Stimulated activated CD8-positive, alpha-beta memory T cell treated with anti-CD3 and anti-CD28 coated beads, Interleukin-4, amount 100 ng/mL, for 1 hour (primary cell): ENCODE data around the gene CADPS2.
"Not testable (repeated sequence)": the region's sequence is repeated elsewhere in the genome, so short reads cannot be mapped to it uniquely, and the experiment has no call there.

ENCODE experiments used
- DNase-seq, 2 donors: peaks; one replicate each; pipeline ENCODE4 v3.0.0-alpha.2; 2020; ENCODE audit warnings: low read depth in 2 of 2, low spot score in 1 of 2

CADPS2 gene

GRCh38 chr7:122850528-122850927 lies 35.7 kb downstream of the CADPS2 start:
- no peak for DNase-seq

- no peak for DNase-seq
Measured at GRCh38 chr7:122849957-122850328, 36.3 kb downstream of the CADPS2 start.

DNA sequence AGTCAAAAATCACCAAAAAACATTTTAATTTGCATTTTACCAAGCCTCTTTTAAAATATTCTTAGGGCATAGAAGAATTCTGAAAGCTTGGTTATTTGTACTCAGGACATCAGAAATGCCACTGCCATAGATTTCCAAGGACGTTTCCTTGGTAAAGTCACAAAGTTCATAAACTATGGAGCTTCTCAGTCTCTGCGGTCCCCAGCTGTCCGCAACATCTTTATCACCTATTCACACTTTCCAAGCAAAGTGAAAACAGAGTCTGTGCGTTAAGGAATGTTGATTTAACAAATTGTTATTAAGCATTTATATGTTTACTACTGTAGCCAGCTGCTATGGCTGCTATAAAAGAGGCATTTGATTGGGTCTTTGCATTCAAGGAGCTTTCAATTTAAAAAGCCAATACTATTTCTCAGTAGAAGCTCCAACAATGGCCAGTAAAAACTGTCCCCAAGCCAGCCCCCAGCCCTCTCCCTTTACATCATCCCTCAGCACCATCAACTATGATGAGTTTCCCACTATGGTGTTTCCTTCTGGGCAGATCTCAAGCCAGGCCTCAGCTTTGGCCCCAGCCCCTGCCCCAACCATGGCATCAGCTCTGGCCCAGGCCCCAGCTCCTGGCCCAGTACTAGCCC lies 36.8 kb downstream of the CADPS2 start:
- DNase-seq = no peak

GRCh38 chr7:122847871-122848473 lies 38.3 kb downstream of the CADPS2 start:
- DNase-seq = no peak

- DNase-seq = no peak
Measured at GRCh38 chr7:122846591-122846990, 39.7 kb downstream of the CADPS2 start.

GRCh38 chr7:122845286-122845685 lies 41.0 kb downstream of the CADPS2 start:
- no peak for DNase-seq

- DNase-seq = no peak
Measured at GRCh38 chr7:122844191-122844988, 41.9 kb downstream of the CADPS2 start.

GRCh38 chr7:122842971-122843370 lies 43.3 kb downstream of the CADPS2 start:
- no peak for DNase-seq

DNA sequence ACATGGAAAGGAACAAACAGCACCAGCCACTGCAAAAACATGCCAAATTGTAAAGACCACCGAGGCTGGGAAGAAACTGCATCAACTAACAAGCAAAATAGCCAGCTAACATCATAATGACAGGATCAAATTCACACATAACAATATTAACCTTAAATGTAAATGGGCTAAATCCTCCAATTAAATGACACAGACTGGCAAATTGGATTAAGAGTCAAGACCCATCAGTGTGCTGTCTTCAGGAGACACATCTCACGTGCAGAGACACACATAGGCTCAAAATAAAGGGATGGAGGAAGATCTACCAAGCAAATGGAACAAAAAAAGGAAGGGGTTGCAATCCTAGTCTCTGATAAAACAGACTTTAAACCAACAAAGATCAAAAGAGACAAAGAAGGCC lies 50.0 kb downstream of the CADPS2 start:
- DNase-seq = not testable (repeated sequence)

DNA sequence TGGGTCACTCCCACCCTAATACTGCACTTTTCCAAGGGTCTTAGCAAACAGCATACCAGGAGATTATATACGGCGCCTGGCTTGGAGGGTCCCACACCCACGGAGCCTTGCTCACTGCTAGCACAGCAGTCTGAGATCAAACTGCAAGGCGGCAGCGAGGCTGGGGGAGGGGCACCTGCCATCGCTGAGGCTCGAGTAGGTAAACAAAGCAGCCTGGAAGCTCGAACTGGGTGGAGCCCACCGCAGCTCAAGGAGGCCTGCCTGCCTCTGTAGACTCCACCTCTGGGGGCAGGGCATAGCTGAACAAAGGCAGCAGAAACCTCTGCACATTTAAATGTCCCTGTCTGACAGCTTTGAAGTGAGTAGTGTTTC lies 51.7 kb downstream of the CADPS2 start:
- not testable (repeated sequence) for DNase-seq

DNA sequence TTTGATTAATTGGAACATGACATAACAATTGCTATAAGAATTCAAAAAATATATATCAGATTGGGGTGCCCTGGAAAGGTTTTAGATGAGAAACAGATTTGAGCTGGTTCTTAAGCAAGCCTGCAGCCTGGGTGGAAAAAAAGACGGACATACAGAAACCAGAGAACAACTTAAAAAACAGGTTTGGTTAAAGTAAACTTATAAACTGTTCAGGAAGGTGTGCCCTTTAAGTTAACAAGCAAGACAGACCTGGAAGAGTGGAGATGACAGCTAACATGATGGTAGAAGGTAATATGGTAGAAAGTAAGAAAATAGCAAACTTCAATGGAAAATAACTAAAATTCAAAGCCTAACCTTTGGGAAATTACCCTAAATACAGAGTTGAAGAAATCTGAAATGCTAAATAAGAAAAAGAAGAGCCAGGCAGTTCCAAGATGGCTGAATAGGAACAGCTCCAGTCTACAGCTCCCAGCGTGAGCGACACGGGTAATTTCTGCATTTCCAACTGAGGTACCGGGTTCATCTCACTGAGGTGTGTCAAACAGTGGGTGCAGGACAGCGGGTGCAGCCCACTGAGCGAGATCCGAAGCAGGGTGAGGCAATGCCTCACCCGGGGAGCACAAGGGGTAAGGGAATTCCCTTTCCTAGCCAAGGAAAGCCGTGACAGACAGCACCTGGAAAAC lies 52.2 kb downstream of the CADPS2 start:
- no peak for DNase-seq

DNA sequence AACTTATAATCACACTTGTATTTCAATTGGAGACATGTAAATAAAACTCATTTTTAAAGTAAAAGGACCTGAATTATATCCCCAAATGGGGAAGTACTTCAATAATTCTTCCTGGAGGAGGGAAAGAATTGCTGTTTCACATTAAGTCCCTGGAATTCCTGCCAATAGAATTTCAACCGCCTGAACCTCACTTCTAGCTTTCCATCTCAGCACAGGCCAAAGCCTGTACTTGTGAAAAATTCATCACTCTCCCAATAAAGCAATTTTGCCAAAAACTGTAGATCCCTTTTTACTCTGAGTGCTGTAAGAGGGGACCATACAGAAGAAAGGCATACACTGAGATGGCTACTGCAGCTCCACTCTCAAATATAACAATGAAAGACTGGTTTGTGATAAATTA lies 54.8 kb downstream of the CADPS2 start:
- no peak for DNase-seq

- DNase-seq = no peak
Measured at GRCh38 chr7:122829962-122830361, 56.3 kb downstream of the CADPS2 start.

- DNase-seq = no peak
Measured at GRCh38 chr7:122827763-122828162, 58.5 kb downstream of the CADPS2 start.

- DNase-seq = no peak
Measured at GRCh38 chr7:122813845-122814244, 72.4 kb downstream of the CADPS2 start.

GRCh38 chr7:122803851-122804250 lies 82.4 kb downstream of the CADPS2 start:
- no peak for DNase-seq

GRCh38 chr7:122803323-122803722 lies 82.9 kb downstream of the CADPS2 start:
- no peak for DNase-seq

GRCh38 chr7:122802301-122802751 lies 83.9 kb downstream of the CADPS2 start:
- no peak for DNase-seq

GRCh38 chr7:122791959-122792545 lies 94.2 kb downstream of the CADPS2 start:
- DNase-seq = no peak

DNA sequence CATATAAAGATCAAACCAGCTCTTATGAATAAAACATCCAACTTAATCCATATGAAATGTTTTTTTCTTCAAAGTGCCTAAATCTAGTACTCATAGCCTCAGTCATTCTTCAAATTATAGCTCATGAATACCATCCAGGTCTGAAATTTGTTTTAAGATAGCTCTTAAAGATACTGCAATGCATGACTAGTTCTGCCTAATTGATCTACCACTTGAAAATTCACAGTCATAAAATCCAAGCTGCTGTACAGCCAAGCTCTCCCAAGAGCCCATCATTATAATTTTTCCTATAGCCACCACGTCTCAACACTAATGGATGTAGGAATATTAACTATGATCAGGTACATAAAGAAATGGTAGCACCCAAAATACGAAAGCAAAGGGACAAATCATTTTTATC lies 95.7 kb downstream of the CADPS2 start:
- DNase-seq = no peak

- no peak for DNase-seq
Measured at GRCh38 chr7:122790132-122790531, 96.1 kb downstream of the CADPS2 start.
